ENCODE data around the gene PPM1M. TPM values are rescaled to one million over a fixed set of nuclear protein-coding genes. Genes with fewer than 3 reads are reported as not detected.
A peak's percentile ranks its signal among the peaks of the same experiment; 100 is the strongest.

The PPM1M gene
- total and polyA plus RNA-seq, 2 donors (not counting 1 experiment from before 2014, with no cell fraction given), result 19.7 to 37.8 TPM

DNA sequence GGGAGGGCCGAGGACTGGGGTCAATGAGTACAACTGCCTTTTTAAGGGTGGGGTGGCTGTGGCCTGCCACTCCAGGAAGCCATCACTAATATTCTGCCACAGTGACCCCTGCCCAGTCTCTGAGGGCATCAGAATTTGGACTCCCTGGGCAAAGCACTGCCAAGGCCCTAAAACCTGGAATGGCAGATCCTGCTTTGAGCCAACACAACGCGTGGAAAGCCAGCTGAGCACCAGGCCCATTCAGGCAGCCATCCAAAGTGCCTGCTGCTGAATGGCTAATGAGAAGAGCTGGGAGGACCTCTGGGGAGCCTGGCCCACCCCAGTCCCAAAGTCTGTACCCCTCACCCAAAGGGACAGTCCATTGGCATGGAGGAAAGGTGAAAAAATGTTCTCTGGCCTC, 11.6 kb upstream of the PPM1M start:
- Histone ChIP-seq H3K4me3 (replicated peaks in 1 of 4; ENCODE audit: control extremely low read depth in 1 of 4, insufficient read depth in 1 of 4, low read depth in 3 of 4, low read length in 4 of 4) (no peak overlapping the region), H3K9ac (ENCODE audit: insufficient read depth, low read length) (no peak overlapping the region), H4K20me1 (ENCODE audit: control insufficient read depth, extremely low read depth, insufficient read depth, low read length) (no peaks in the 10 kb centered on the region), H2AFZ (ENCODE audit: low read length) (no peak overlapping the region), H3K27ac (ENCODE audit: insufficient read depth, low read length) (no peak overlapping the region), H3K36me3 (ENCODE audit: control insufficient read depth, insufficient read depth, low read length) (peaks cover 37% of the 10 kb centered on the region), H3K4me2 (ENCODE audit: extremely low read depth, insufficient read depth, low read length) (no peak overlapping the region), H3K9me3 (ENCODE audit: control insufficient read depth, insufficient read depth, low read depth, low read length) (no peaks in the 10 kb centered on the region), H3K79me2 (ENCODE audit: control insufficient read depth, insufficient read depth, low read length) (peaks cover 21% of the 10 kb centered on the region), H3K4me1 (ENCODE audit: control insufficient read depth, extremely low read depth, insufficient read depth, low read length) (peaks cover 17% of the 10 kb centered on the region), H3K27me3 (ENCODE audit: control insufficient read depth, insufficient read depth, low read length) (no peaks in the 10 kb centered on the region)
- TF ChIP-seq, protein P1, sequence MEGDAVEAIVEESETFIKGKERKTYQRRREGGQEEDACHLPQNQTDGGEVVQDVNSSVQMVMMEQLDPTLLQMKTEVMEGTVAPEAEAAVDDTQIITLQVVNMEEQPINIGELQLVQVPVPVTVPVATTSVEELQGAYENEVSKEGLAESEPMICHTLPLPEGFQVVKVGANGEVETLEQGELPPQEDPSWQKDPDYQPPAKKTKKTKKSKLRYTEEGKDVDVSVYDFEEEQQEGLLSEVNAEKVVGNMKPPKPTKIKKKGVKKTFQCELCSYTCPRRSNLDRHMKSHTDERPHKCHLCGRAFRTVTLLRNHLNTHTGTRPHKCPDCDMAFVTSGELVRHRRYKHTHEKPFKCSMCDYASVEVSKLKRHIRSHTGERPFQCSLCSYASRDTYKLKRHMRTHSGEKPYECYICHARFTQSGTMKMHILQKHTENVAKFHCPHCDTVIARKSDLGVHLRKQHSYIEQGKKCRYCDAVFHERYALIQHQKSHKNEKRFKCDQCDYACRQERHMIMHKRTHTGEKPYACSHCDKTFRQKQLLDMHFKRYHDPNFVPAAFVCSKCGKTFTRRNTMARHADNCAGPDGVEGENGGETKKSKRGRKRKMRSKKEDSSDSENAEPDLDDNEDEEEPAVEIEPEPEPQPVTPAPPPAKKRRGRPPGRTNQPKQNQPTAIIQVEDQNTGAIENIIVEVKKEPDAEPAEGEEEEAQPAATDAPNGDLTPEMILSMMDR (conservative IDR thresholded peaks at IDR 0.05 in 1 of 2, IDR thresholded peaks at IDR 0.05 in 1 of 2; ENCODE audit: low read depth in 1 of 2, low read length in 2 of 2), result no peak
- TF ChIP-seq EZH2 (IDR thresholded peaks at IDR 0.05; ENCODE audit: low read length, missing control alignments), result no peak
- no peak for DNase-seq (ENCODE audit: low read depth in 2 of 2)

DNA sequence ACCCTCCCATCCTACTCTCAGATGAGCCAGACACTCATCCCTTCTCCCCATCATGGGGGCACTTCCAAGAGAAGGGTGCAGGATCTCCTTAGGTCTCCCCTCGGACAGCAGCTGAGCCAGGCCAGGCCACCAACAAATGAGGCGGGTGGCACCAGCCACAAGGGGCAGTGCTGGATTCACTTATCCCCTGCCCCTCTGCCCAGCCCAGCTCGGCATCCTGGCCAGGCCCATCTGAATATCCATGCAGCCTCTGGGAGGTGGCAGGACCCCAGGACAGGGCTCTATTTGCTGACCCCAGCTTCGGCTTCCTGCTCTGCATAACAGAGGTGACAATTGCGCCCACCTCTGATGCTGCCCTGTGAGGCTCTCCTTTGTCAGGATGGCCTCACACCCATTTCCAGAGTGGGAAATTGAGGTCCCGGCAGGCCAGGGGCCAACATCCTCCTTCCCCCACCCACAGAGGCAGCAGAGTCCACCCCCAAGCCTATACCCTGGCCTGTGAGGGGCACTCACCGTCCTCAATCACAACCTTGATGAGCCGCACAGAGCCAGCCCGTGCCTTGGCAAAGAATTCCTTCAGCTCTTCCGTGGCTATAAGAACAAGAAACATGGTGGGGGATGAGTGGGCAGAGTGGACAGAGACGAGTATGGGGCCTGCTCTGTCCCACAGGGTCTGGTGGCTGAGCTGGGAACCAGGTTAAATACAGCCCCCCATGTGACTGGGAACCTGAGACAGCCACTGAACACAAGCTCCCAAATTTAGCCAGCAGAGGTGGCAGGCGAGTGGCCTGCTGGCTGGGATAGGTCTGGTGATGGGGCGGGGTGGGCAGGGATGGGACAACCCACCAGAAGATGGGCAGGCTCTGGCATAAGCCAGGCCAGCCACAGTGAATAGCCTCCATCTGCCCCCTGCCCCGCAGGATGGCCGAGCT, 10.8 kb upstream of the PPM1M start:
- Histone ChIP-seq H3K4me1 (ENCODE audit: control insufficient read depth, extremely low read depth, insufficient read depth, low read length) (peaks cover 18% of the 10 kb centered on the region), H2AFZ (ENCODE audit: low read length) (no peak overlapping the region), H3K4me3 (replicated peaks in 1 of 4; ENCODE audit: control extremely low read depth in 1 of 4, insufficient read depth in 1 of 4, low read depth in 3 of 4, low read length in 4 of 4) (no peak overlapping the region), H3K36me3 (ENCODE audit: control insufficient read depth, insufficient read depth, low read length) (peaks cover 29% of the 10 kb centered on the region), H3K79me2 (ENCODE audit: control insufficient read depth, insufficient read depth, low read length) (peaks cover 23% of the 10 kb centered on the region), H4K20me1 (ENCODE audit: control insufficient read depth, extremely low read depth, insufficient read depth, low read length) (no peaks in the 10 kb centered on the region), H3K27me3 (ENCODE audit: control insufficient read depth, insufficient read depth, low read length) (no peaks in the 10 kb centered on the region), H3K4me2 (ENCODE audit: extremely low read depth, insufficient read depth, low read length) (no peak overlapping the region), H3K9me3 (ENCODE audit: control insufficient read depth, insufficient read depth, low read depth, low read length) (no peaks in the 10 kb centered on the region), H3K27ac (ENCODE audit: insufficient read depth, low read length) (no peak overlapping the region), H3K9ac (ENCODE audit: insufficient read depth, low read length) (no peak overlapping the region)
- no peak for DNase-seq (ENCODE audit: low read depth in 2 of 2)
- TF ChIP-seq EZH2 (IDR thresholded peaks at IDR 0.05; ENCODE audit: low read length, missing control alignments), result no peak
- TF ChIP-seq, protein P1 (conservative IDR thresholded peaks at IDR 0.05 in 1 of 2, IDR thresholded peaks at IDR 0.05 in 1 of 2; ENCODE audit: low read depth in 1 of 2, low read length in 2 of 2), result no peak

DNA sequence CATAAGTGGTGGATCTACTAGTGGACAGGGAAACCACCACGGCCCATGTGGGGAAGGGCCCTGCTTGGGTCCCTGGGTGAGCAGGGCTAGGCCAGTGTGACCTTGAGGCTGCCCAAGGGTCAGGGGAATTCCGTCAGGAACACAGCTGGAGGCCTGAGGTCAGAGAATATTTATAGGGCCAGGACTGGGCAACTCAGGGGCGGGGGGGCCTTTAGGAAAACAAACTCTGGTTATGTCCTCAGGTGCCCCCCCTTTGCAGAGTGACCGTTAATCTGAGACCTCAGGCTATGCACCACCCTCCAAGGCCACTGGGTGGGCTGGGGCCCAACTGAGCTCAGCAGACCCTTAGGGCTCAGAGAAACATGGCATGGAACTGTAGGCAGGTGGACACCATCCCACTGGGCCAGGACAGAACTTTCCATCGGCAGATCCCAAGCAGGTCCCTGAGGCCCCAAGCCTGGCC, 9.1 kb upstream of the PPM1M start:
- H3K79me2 ChIP-seq (ENCODE audit: control insufficient read depth, insufficient read depth, low read length), result peaks cover 23% of the 10 kb centered on the region
- H3K4me1 ChIP-seq (ENCODE audit: control insufficient read depth, extremely low read depth, insufficient read depth, low read length), result peaks cover 27% of the 10 kb centered on the region
- peak overlapping the region; percentile 33 for H3K4me2 ChIP-seq (ENCODE audit: extremely low read depth, insufficient read depth, low read length)

More for the DNA sequence above, 9.1 kb upstream of the PPM1M start:
- H3K27ac ChIP-seq (ENCODE audit: insufficient read depth, low read length), result peak overlapping the region; percentile 67
- DNase-seq (ENCODE audit: low read depth in 2 of 2), result no peak
- TF ChIP-seq, protein P1 (conservative IDR thresholded peaks at IDR 0.05 in 1 of 2, IDR thresholded peaks at IDR 0.05 in 1 of 2; ENCODE audit: low read depth in 1 of 2, low read length in 2 of 2), result no peak
- TF ChIP-seq EZH2 (IDR thresholded peaks at IDR 0.05; ENCODE audit: low read length, missing control alignments), result no peak
- H3K9me3 ChIP-seq (ENCODE audit: control insufficient read depth, insufficient read depth, low read depth, low read length), result no peaks in the 10 kb centered on the region
- H3K9ac ChIP-seq (ENCODE audit: insufficient read depth, low read length), result no peak overlapping the region
- no peaks in the 10 kb centered on the region for H3K27me3 ChIP-seq (ENCODE audit: control insufficient read depth, insufficient read depth, low read length)
- no peak overlapping the region for H2AFZ ChIP-seq (ENCODE audit: low read length)
- no peaks in the 10 kb centered on the region for H4K20me1 ChIP-seq (ENCODE audit: control insufficient read depth, extremely low read depth, insufficient read depth, low read length)
- no peak overlapping the region for H3K4me3 ChIP-seq (replicated peaks in 1 of 4; ENCODE audit: control extremely low read depth in 1 of 4, insufficient read depth in 1 of 4, low read depth in 3 of 4, low read length in 4 of 4)
- H3K36me3 ChIP-seq (ENCODE audit: control insufficient read depth, insufficient read depth, low read length), result peaks cover 16% of the 10 kb centered on the region
